Keratinocyte (primary cell): ENCODE results near the gene ACAD10. TPM values are rescaled to one million over a fixed set of nuclear protein-coding genes. Genes with fewer than 3 reads are reported as not detected.

ENCODE experiments used
- DNase-seq: peaks from one replicate; pipeline ENCODE4 v3.0.0-alpha.2; 2011; ENCODE audit warnings: low read depth, missing footprints, low spot score
- FAIRE-seq: peaks from 2 replicates; lab custom pipeline; 2011; peaks lifted over from hg19 to GRCh38; lab: Jason Lieb, UNC
- H2AFZ ChIP-seq: 2 replicates; pipeline ENCODE4 v1.6.0; 2012; ENCODE audit warnings: low read length, control low read depth, inconsistent platforms; ENCODE audit not compliant: control insufficient read depth
- H3K27ac ChIP-seq: 2 replicates; pipeline ENCODE4 v1.5.1; 2011; ENCODE audit warnings: low read length; ENCODE audit not compliant: control insufficient read depth, insufficient read depth
- H3K27me3 ChIP-seq: 3 replicates; pipeline ENCODE4 v1.6.0; 2011; ENCODE audit warnings: low read length; ENCODE audit not compliant: control insufficient read depth, insufficient read depth; ENCODE audit errors: extremely low read depth
- H3K36me3 ChIP-seq, 2 experiments: 2 replicates in 1 of 2; 3 replicates in 1 of 2; pipeline ENCODE4 v1.5.1; 2011; ENCODE audit warnings: low read length in 2 of 2, mild to moderate bottlenecking in 1 of 2; ENCODE audit not compliant: control insufficient read depth in 2 of 2, insufficient read depth in 2 of 2; ENCODE audit errors: extremely low read depth in 1 of 2
- H3K4me1 ChIP-seq: 3 replicates; pipeline ENCODE4 v1.5.1; 2011; ENCODE audit warnings: low read length; ENCODE audit not compliant: control insufficient read depth, insufficient read depth; ENCODE audit errors: extremely low read depth
- H3K4me2 ChIP-seq: 3 replicates; pipeline ENCODE4 v1.6.0; 2011; ENCODE audit warnings: low read depth, low read length; ENCODE audit not compliant: control insufficient read depth, insufficient read depth; ENCODE audit errors: extremely low read depth
- H3K4me3 ChIP-seq, 3 experiments: fragments of 200-600 bp in 1 of 3; sonication (generic) in 1 of 3; 2 replicates in 2 of 3; 3 replicates in 1 of 3; pipeline ENCODE4 v1.5.1; 2011 to 2016; ENCODE audit warnings: low read length in 3 of 3, mild to moderate bottlenecking in 3 of 3, control low read depth in 2 of 3, inconsistent platforms in 1 of 3, low read depth in 1 of 3, mixed read lengths in 1 of 3, mixed run types in 1 of 3, moderate library complexity in 1 of 3; ENCODE audit not compliant: control insufficient read depth in 2 of 3, insufficient read depth in 2 of 3; ENCODE audit errors: extremely low read depth in 1 of 3
- H3K79me2 ChIP-seq: 2 replicates; pipeline ENCODE4 v1.6.0; 2012; ENCODE audit warnings: low read length; ENCODE audit not compliant: control insufficient read depth, insufficient read depth
- H3K9ac ChIP-seq: 3 replicates; pipeline ENCODE4 v1.6.0; 2011; ENCODE audit warnings: low read length; ENCODE audit not compliant: control insufficient read depth, insufficient read depth; ENCODE audit errors: extremely low read depth
- H3K9me1 ChIP-seq: 3 replicates; pipeline ENCODE4 v1.6.0; 2011; ENCODE audit warnings: low read length; ENCODE audit not compliant: control insufficient read depth, insufficient read depth; ENCODE audit errors: extremely low read depth
- H3K9me3 ChIP-seq: 2 replicates; pipeline ENCODE4 v1.5.1; 2012; ENCODE audit warnings: low read depth, low read length; ENCODE audit not compliant: control insufficient read depth
- H4K20me1 ChIP-seq: 3 replicates; pipeline ENCODE4 v1.6.0; 2011; ENCODE audit warnings: low read length; ENCODE audit not compliant: control insufficient read depth, insufficient read depth; ENCODE audit errors: extremely low read depth
- CTCF ChIP-seq, 3 experiments: IDR thresholded peaks in 1 of 3; conservative IDR thresholded peaks in 1 of 3; optimal IDR thresholded peaks in 1 of 3; 2 replicates in 2 of 3; 3 replicates in 1 of 3; pipeline versions ENCODE3 to v1.5.1; 2011; ENCODE audit warnings: low read length in 3 of 3, mild to moderate bottlenecking in 3 of 3, moderate library complexity in 2 of 3, control low read depth in 1 of 3, inconsistent platforms in 1 of 3; ENCODE audit not compliant: insufficient read depth in 2 of 3; ENCODE audit errors: extremely low read depth in 1 of 3
- EZH2 ChIP-seq: IDR thresholded peaks from one replicate; pipeline ENCODE4 v1.6.1; 2012; ENCODE audit warnings: inconsistent platforms, mild to moderate bottlenecking, low read length, moderate library complexity
- dilution Hi-C: fragments of 300-500 bp; cut with MboI; formaldehyde crosslinking; loops from one replicate; pipeline ENCODE4 v1.7.0; 2020; ENCODE audit warnings: low sequenced_read_pairs; ENCODE audit not compliant: extremely low pct_ligation_motif_present
- polyA plus RNA-seq, 5 experiments: library from polyadenylated mRNA; depleted of rRNA in 3 of 5; stranded (reverse) in 3 of 5; stranded (forward) in 1 of 5; unstranded in 1 of 5; fragments of >200 nt; gene quantifications; 1 replicate in 1 of 5; 2 replicates in 3 of 5; 3 replicates in 1 of 5; pipeline versions ENCODE4 v1.2.1 to v1.2.3, GENCODE V29; 2011 to 2012; ENCODE audit warnings: missing spikeins in 2 of 5, low read depth in 1 of 5, low replicate concordance in 1 of 5

The ACAD10 gene
- polyA plus RNA-seq, 1 donor (not counting 4 experiments of a cell fraction or from before 2014, with no cell fraction given) = 13.2 TPM

GRCh38 chr12:111642681-111643426, 43.0 kb upstream of the ACAD10 start:
- no peaks in the 10 kb centered on the region for H3K79me2 ChIP-seq
- H3K4me2 ChIP-seq = no peak overlapping the region
- dilution Hi-C loops = no loop called here
- H3K9ac ChIP-seq = no peak overlapping the region
- no peak for FAIRE-seq
- H4K20me1 ChIP-seq = no peaks in the 10 kb centered on the region
- H3K36me3 ChIP-seq = peaks cover 6 to 19% of the 10 kb centered on the region in 2 experiments
- H3K4me1 ChIP-seq = no peaks in the 10 kb centered on the region
- no peak overlapping the region for H2AFZ ChIP-seq
- DNase-seq = no peak
- H3K9me3 ChIP-seq = no peaks in the 10 kb centered on the region
- H3K27me3 ChIP-seq = no peaks in the 10 kb centered on the region
- no peaks in the 10 kb centered on the region for H3K9me1 ChIP-seq
- TF ChIP-seq CTCF (optimal IDR thresholded peaks at IDR 0.05 in 1 of 3, IDR thresholded peaks at IDR 0.05 in 1 of 3, conservative IDR thresholded peaks at IDR 0.05 in 1 of 3; ENCODE audit: extremely low read depth in 1 of 3, insufficient read depth in 2 of 3, low read length in 3 of 3) (no peak), EZH2 (no peak)
- H3K4me3 ChIP-seq = no peak overlapping the region
- H3K27ac ChIP-seq = no peak overlapping the region

- TF ChIP-seq EZH2 (no peak), CTCF (optimal IDR thresholded peaks at IDR 0.05 in 1 of 3, IDR thresholded peaks at IDR 0.05 in 1 of 3, conservative IDR thresholded peaks at IDR 0.05 in 1 of 3; ENCODE audit: extremely low read depth in 1 of 3, insufficient read depth in 2 of 3, low read length in 3 of 3) (no peak)
- H3K27me3 ChIP-seq = no peaks in the 10 kb centered on the region
- H3K4me2 ChIP-seq = no peak overlapping the region
- no peaks in the 10 kb centered on the region for H3K79me2 ChIP-seq
- DNase-seq (no peak), FAIRE-seq (no peak)
- H3K4me1 ChIP-seq = no peaks in the 10 kb centered on the region
- no peak overlapping the region for H3K27ac ChIP-seq
- H4K20me1 ChIP-seq = no peaks in the 10 kb centered on the region
- no peaks in the 10 kb centered on the region for H3K9me3 ChIP-seq
- no peak overlapping the region for H3K4me3 ChIP-seq
- peaks cover 6 to 19% of the 10 kb centered on the region in 2 experiments for H3K36me3 ChIP-seq
- no peak overlapping the region for H2AFZ ChIP-seq
- H3K9ac ChIP-seq = no peak overlapping the region
- H3K9me1 ChIP-seq = no peaks in the 10 kb centered on the region
- dilution Hi-C loops = no loop called here
These were observed 42.4 kb upstream of the ACAD10 start for GRCh38 chr12:111643427-111643826.
